Ovary (tissue), 3 donors: ENCODE measurements around the gene ADAM12.

Experiments used
- POLR2A ChIP-seq: fragments of 450-650 bp; IDR thresholded peaks from one replicate; pipeline ENCODE4 v1.6.1; 2017; ENCODE audit warnings: antibody characterized with exemption, mild to moderate bottlenecking, moderate library complexity
- TF ChIP-seq, protein P1 (sequence below), 3 donors: fragments of 450-650 bp in 2 of 3; fragments of 200-600 bp in 1 of 3; IDR thresholded peaks; one replicate each; pipeline versions ENCODE4 v1.5.1 to v1.8.0; 2016 to 2022; ENCODE audit warnings: antibody characterized with exemption in 3 of 3, mild to moderate bottlenecking in 1 of 3
- donor health status: DM: no; HTN: no; CAD: no.

DNA sequence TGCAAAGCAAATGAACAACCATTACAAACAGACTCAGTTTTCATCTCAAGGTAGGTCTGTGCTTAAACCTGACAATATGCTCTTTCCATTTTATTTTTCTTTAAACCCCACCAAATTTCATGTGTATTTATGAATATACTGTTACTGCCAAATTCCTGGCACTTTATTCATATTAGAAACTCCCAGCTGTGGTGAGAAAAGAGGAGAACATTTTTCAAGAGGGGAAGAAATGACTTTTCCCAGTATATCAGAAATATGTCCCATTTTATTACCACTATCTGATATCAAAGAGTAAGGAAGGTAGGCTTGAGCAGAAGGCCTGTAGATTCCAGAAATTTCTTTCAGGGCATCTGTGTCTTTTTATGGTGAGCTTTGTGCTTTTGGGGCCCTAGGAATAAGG lies 189.6 kb downstream of the ADAM12 start:
- TF ChIP-seq, protein P1, sequence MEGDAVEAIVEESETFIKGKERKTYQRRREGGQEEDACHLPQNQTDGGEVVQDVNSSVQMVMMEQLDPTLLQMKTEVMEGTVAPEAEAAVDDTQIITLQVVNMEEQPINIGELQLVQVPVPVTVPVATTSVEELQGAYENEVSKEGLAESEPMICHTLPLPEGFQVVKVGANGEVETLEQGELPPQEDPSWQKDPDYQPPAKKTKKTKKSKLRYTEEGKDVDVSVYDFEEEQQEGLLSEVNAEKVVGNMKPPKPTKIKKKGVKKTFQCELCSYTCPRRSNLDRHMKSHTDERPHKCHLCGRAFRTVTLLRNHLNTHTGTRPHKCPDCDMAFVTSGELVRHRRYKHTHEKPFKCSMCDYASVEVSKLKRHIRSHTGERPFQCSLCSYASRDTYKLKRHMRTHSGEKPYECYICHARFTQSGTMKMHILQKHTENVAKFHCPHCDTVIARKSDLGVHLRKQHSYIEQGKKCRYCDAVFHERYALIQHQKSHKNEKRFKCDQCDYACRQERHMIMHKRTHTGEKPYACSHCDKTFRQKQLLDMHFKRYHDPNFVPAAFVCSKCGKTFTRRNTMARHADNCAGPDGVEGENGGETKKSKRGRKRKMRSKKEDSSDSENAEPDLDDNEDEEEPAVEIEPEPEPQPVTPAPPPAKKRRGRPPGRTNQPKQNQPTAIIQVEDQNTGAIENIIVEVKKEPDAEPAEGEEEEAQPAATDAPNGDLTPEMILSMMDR (IDR thresholded peaks at IDR 0.05) = no peak
- TF ChIP-seq POLR2A = no peak
